ENCODE data around the gene SGCD.
A peak's percentile ranks its signal among the peaks of the same experiment; 100 is the strongest.

Gene SGCD

DNA sequence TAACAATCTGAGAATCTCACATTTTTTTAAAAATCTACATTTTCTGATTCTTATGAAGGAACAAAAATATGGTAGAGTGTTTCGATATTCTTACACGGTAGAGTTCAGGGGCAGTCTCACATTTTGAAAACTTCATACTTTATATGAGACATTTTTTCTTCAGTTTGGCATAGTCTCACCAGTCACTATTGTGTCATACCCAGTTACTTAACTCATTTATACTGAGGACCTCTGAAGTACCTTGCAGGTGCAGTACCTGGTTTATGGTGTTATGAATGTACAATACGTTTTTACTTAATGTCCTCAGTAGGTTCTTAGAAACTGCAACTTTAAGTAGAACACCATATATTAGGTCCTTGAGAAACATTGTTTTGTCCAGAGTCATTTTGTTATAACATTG is 196.6 kb downstream of the SGCD start:
- DNase-seq = no peak

DNA sequence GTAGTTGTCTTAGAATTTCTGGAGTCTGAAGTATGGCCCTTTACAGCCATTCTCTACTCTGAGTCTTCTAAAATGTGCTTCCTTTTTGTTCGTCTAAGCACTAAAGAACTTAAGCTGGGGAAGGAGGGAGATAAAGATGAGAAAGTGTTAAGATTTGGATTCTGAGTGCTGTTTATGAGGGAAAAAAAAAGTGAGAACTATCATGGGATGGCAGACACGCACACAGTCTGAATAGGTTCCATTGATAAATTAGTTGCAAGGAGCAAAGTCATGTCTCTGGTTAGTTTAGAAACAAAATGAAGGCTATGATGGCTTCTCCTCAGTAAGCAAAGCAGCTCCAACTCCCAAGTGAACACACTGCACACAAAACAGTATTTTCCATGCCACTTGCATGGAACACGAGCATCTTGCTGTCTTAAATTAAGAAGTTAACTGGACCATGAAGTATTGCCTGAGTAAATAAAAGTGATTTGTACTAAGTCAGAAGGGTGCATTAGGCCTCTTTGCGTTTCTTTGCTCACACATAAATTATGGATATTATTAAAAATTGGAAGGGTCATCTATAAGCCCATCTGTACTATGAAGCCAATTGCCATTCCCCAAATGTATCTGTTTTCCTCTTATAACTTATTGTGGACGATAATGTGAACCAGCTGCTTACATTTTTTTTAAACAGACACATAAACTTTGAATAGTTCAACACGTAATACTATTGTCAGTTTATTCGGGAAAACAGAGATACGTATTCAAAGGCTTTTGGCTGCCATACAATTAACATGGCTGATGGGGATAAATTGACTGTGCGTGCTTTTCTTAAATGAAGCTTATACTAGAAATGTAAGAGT is 199.3 kb downstream of the SGCD start:
- peak; percentile 59 for DNase-seq

DNA sequence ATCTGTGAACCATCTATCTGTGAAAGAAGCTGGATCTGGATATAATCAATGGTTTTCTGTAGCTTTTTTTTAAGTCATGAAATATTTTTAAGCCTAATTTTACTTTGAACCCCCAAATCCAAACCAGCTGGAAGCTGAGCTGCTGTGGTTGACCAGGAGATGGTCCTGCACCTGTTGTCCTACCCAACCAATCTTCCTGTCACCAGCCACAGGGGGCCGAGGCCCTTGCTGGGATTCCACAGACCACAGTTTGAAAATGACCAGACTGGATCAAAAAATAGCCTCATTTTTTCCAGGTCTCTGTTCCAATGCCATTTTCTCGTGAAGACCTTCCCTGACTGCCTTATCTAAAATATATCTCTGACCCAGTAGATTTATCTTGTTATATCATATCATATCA is 200.6 kb downstream of the SGCD start:
- no peak for DNase-seq

DNA sequence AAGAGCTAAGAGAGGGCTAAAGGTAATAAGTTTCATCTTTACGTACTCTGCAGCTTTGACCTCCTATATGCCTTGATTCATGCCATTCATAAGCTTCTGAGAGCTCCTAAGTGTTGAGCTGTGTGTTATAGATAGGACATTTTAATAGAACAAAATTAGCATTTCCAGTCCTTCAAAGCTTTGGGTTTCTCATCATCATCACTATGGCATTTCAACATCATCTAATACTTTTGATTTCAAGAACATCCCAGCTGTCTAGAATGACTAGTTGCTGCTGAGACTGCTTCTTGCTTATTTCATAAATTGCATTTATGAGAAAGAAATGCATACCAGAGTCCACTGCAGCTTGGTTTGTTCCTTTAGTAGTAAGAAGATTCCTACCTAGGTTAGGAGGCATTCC is 201.7 kb downstream of the SGCD start:
- no peak for DNase-seq

DNA sequence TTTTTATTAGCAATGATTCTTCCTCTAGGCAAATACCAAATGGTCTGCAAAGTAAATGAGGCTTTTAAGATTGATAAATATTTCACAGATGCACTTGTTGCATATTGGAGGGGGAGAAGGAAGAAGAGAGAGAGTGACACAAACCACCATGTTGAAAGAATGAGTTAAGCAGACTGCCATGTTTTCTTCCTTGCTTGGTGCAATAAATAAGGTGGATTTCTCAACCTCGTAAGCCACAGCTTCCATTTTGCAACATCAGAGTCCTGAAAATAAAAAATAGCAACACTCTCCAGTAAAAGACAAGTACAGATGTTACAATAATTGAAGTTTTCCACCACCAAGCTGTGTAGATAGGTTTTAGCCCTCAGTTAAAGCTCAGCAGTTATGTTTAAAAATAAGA is 202.9 kb downstream of the SGCD start:
- DNase-seq = no peak

DNA sequence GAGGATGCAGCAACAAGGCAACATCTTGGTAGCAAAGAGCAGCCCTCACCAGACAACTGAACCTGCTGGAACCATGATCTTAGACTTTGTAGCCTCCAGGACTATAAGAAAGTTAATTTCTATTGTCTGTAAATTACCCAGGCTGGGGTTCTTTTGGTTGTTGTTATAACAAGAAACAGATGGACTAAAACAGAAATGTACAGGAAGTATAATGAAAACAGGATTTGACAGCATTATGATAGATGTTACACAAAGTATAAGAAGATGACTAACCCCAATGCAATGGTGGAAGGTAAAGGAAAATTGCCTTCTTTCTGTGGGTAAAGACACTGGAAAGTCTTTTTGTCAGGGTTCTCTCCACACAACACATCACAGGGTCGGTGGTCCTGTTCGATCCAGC is 204.2 kb downstream of the SGCD start:
- DNase-seq = no peak

DNA sequence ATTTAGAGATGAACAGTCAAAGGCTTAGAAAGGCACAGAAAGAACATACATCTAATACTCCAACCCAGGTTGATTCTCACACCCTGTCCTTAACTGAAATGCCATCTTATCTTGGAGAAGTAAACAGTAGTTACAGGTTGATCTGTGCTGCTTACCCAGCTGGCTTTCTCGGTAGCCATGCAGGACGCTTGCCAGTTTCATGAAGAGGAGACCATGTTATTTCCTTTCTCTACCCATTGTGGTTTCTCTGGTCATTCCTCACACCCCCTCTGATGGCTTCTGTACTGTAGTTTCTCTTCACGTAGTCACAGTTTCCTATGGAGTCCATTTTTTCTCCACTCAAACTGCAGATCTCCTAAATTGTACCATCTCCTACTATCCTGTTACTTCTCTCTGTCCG is 206.0 kb downstream of the SGCD start:
- DNase-seq = no peak

DNA sequence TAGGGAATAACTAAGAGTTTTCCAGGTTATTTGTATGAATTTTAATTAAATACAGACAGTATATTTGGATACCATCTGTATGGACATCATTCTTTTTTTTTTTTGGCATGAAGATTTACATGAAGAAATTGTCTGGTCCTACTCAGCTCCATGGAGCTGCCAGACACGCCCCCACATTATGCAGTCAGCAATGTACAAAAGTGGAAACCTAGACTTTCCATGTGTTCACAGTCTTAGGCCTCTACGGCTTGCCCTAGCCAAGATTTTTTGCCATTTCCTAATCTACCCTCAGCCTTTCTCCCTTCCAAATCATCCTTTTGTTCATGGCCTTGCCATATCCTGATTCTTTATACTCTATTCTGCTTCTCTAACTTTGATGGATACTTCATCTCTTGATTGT is 207.1 kb downstream of the SGCD start:
- DNase-seq = no peak

DNA sequence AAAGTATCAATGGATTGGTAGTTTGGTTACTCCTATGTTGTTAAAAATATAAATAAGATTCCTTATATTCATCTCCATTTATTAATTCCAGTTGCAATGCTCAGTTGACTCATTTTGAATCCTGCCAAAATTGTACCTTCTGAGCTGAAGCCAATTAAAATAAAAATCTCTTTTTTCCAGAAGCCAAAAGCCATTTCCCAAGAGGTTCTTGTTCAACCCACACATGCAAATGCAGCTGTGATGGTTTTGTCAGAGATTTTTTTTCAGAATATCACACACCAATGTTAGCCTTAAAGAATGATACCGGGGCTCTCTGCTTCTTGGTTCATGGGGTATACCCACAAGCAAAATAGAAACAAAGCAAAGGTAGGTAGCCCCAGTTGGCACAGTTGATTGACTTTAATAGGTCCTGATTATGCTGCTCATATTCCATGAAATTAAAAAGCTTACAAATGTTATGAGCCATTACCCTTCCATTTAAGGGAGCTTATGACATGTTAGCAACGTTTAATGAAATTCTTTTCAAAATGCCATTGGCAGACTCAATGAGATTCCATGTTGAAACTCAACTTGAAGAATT is 208.0 kb downstream of the SGCD start:
- peak; percentile 23 for DNase-seq

DNA sequence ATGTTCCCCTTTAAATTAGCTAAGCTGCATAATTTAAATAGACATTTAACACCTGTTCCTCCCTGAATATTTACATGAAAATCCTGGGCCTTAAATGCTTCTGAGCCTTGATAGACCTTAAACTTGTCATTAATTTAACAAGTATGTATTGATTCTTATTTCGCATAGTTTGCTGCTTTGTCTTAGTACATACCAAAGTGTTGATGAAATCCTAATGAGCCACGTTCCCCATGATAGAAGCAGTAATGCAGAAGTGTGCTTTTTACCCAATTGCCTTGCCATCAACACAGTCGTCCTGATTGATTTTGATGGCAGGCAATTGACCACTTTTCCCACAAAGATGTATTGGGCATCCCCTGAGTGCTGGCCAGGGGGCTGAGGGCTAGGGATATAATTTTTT is 213.5 kb downstream of the SGCD start:
- DNase-seq = no peak

DNA sequence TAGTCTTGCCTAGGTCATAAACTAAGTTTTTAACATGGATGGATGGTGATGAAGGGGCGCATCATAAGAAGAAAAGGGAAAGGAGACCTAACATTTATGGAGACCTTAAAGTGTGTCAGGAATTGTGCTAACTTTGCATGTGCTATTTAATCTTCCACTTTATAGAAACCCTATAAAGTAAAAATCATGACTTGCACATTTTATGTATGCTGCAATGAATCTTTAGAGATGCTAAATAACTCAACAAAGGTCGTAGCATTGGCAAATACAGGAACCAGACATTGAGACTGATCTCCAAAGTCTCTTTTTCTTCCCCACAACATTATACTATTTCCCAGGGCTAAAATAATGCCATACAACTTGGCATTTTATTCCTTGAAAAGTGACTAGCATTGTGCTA is 214.6 kb downstream of the SGCD start:
- no peak for DNase-seq

DNA sequence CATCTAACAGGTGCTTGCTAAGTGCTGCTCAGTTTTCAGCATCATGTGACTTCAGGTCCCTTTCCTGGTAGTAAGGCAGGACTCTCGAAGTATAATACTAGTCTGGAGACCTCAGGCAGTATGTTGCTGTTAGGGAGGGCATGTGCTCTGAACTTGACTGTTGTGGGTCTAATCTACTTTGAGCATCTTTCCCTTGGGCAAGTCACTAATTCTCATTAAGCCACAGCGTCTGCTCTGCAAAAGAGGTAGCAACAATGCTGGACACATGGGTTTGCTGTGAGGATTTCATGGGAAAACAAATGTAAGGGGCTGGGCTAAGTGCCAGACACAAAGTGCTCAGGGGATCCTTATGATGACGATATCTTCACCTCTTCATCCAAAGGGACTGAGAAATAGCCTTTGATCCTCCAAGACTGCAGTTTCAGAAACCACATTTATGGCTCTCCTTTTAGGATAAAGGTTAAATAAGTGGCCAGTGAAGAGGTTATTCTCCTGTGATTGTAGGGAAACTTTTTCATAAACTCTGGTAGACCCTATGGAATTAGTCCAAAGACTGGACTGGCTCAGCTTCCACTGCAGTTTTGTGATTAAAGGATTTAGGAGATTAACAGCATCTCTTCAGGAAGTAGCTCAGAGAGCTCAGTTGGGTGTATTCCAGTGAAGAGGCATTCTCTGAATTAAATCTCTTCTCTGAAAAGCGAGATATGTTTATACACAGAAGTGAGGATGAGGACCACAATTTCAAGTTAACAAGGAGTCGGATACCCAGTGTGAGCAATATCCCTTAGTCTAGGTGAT is 216.6 kb downstream of the SGCD start:
- peak; percentile 28 for DNase-seq

DNA sequence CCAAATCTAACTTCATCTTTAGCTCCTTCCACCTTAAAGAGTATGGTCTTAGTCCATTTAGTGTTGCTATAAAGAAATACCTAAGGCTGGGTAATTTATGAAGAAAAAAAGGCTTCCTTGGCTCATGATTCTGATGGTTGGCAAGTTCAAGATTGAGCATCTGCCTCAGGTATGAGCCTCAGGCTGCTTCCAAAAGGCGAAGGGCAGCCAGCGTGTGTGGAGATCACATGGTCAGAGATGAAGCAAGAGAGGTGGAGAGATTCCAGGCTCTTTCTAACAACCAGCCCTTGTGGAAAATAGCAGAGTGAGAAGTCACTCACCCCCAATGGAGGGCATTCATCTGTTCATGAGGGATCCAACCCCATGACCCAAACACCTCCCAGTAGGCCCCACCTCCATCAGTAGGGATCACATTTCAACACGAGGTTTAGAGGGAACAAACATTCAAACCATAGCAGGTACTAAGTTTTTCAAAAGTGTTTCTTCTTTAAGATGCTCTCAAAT is 225.9 kb downstream of the SGCD start:
- DNase-seq = no peak

DNA sequence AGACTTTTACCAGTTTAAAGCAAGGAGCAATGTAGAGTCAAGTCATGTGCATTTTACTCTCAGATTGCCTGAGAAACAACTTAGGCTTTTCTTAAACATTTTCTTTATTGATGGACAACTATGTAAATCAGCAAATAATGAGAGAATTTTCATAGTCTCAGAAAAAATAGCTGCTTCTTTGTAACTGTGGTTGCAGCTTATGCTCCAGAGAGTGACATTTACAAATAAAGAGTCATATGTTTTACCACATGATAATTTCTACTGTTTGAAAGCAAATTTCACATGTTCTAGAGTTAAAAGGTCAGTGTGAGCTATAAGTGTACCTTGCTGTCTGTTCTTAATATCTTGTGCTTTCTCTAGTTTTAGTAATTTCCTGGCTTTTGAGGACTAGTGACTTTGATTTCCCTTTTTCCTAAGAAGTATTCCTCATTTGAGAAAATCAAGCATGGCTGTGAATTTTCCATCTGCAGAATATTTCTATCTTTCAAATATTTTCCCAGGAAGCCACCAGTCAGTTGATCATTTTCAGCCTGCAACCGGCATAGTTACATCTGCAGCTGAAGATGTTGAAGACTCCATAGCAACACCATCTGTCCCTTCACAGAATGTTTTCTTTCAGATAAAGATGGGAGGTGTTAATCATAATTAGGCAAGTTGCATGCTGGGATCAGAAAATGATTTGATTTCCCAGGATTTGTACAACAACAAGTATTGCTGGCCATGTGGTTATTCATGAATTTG is 229.9 kb downstream of the SGCD start:
- DNase-seq = no peak

DNA sequence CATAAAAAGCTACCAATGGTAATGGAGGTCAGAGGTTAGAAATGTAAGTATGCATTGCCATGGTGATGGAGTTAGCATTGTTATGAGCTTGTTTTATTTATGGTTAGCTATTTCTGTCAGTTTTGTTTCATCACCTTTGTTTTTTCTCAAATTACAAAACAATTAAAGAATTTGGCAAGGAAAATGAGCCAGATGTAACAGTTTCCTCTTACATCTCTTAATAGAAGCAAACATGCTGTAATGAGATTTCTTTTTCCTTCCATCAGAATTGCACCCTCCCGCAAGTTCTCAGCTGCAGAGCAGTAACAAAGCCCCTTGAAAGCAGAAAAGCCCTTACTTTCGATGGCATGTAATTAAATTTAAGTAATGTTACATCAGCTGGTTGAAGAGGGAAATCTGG is 233.0 kb downstream of the SGCD start:
- no peak for DNase-seq

DNA sequence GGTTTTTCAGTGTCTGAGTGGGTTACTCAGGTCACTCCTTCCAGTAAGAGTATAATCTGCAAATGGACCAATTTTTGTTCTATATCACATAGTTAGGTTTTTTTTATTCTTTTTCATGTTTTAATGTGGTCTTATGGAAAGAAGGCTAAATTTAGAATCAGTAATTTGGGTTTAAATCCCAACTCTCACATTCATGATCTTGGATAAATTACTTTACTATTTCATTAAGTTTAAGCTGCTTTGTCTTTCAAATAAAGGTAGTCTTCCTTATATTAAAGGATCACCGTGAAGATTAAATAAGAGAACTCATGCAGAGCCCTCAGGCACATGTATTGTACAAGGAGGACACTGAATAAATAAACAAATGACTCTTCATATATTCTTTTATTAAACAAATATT is 234.7 kb downstream of the SGCD start:
- DNase-seq = no peak

DNA sequence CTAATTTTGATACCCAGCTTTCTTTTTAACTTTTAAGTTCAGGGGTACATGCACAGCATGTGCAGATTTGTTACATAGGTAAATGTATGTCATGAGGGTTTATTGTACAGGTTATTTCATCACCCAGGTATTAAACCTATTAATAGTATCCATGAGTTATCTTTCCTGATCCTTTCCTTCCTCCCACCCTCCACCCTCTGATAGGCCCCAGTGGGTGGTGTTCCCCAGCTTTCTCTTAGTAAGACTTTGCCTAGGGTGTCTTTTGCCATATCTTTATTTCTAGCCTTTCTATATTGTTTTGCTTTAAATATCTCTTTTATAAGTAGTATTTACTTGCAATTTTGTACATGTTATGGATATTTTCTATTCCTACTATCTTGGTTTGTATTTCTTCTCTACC is 243.7 kb downstream of the SGCD start:
- no peak for DNase-seq

DNA sequence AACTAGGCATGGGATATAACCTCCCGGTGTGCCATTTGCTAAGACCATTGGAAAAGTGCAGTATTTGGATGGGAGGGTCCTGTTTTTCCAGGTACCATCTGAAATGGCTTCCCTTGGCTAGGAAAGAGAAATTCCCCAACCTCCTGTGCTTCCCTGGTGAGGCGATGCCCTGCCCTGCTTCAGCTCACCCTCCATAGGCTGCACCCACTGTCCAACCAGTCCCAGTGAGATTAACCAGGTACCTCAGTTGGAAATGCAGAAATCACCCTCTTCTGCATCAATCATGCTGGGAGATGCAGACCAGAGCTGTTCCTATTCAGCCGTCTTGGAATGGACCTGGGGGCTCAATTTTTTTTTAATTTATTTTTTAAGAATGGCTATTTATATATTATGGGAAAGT is 254.8 kb downstream of the SGCD start:
- no peak for DNase-seq

DNA sequence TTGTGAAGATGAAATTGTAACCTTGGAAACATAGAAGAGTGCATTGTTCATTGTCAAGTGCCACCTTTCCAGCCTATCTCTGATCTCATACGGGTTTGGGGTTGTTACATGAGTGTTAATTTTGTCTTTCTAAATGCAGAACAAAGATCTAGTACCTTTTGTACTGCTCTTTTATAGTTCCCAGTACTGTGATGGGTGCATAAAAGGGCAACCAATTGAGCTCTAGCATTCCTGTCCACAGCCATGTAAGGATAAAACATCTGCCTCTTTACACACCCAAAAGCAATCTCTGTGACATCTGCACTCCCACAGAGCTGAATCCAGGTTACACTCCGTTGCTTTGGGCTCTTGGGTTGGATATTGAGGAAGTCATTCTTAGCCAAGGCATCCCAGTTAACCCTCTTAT is 255.2 kb downstream of the SGCD start:
- DNase-seq = no peak

DNA sequence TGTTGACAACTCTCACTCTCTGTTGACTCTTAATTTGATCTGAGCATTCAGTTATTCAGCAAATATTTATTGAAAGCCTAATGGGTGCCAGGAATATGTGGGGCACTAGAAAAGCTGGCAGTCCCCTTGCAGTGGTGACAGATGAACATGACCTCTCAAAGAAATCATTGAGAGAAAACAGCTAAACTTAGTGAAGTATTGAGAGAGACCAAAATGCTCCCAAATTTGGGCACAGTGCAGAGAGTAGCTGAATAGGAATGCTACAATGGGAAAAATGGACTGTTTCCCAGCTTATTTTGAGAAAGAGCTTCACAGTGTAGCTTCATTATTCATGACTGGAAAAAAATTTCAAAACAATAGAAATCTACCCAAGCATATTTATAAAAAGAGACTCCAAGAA is 257.9 kb downstream of the SGCD start:
- no peak for DNase-seq

DNA sequence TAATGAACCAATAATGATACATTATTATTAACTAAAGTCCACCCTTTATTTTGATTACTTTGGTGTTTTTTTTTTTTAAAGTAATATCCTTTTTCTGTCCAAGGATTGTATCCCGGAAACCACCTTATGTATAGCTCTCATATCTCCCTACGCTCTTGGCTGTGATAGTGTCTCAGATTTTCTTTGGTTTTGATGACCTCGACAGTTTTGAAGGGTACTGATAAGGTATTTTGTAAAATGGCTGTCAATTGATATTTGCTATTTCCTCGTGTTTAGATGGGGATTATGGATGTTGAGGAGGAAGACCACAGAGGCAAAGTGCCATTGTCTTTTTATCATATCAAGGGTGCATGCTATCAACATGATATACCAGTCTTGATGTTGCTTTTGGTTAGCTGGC is 259.0 kb downstream of the SGCD start:
- DNase-seq = no peak

DNA sequence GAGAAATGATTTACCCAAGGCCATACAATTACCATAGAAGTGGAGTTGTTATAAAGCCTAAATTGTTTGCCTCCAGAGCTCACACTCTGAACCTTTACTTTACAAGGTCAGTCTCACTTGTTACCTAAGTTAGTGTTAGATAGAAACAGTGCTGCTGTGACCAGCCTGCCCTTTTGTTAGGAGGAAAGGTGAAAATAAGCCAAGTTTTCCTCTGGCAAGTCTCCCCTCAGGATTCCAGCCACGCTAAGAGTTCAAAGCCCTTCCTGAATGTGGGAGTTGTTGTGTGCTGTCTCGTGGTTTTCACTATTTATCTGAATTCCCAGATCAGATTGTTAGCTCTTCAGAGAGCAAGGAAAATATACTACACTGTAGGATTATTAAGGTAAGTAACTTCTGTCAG is 260.0 kb downstream of the SGCD start:
- DNase-seq = no peak

DNA sequence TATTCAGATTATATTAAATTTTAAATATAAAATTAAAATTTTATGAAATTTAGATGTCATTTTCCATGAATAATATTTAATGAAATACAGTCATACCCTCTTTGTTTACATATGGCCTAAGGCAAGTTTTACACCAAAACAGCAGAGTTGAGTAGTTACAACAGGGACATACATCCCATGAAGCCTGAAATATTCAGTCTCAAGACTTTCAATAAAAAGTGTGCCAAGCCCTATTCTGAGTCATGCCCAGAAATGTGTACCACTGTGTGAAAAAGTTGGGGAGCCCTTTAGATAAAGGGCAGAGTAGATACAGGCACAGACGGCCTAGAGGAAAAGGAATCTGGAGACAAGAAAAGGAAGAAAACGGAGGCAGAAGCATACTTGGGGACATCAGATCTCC is 261.3 kb downstream of the SGCD start:
- DNase-seq = no peak
